Naive thymus-derived CD4-positive, alpha-beta T cell (primary cell): ENCODE measurements around the gene GRIN2A. TPM values are rescaled to one million over a fixed set of nuclear protein-coding genes. Genes with fewer than 3 reads are reported as not detected.

Source experiments
- ATAC-seq: fragments of 150-1000 bp; cut with Tn5 transposase; 2 replicates; pipeline ENCODE4 v1.10.0; 2021; ENCODE audit warnings: mild to moderate bottlenecking, moderate library complexity
- CTCF ChIA-PET: fragments of 350-600 bp; sonication (Branson Sonifier 250); formaldehyde crosslinking; loops from one replicate; lab custom pipeline; 2021; ENCODE audit warnings: antibody characterized with exemption; lab: Charles Lee
- POLR2A ChIA-PET: fragments of 350-600 bp; sonication (Branson Sonifier 250); formaldehyde crosslinking; loops from one replicate; lab custom pipeline; 2021; ENCODE audit warnings: antibody characterized with exemption, inconsistent platforms; lab: Charles Lee
- DNase-seq, 9 donors: peaks; one replicate each; pipeline versions ENCODE4 v3.0.0 to v3.0.0-alpha.2; 2020 to 2022; ENCODE audit warnings: mixed read lengths in 1 of 9
- H3K27ac ChIP-seq: one replicate; pipeline ENCODE4 v1.7.0; 2013; ENCODE audit warnings: mild to moderate bottlenecking, low read depth, low read length, moderate library complexity
- H3K27me3 ChIP-seq, 2 donors: one replicate each; pipeline ENCODE4 v1.7.0; 2013; ENCODE audit warnings: low read length in 2 of 2, mild to moderate bottlenecking in 2 of 2, moderate library complexity in 2 of 2; ENCODE audit not compliant: control insufficient read depth in 2 of 2, insufficient read depth in 2 of 2
- H3K36me3 ChIP-seq, 3 experiments: 1 replicate in 2 of 3; 2 replicates in 1 of 3; pipeline ENCODE4 v1.7.0; 2013; ENCODE audit warnings: low read length in 3 of 3, mild to moderate bottlenecking in 3 of 3, moderate library complexity in 1 of 3; ENCODE audit not compliant: insufficient read depth in 3 of 3, control insufficient read depth in 2 of 3
- H3K4me1 ChIP-seq, 2 donors: one replicate each; pipeline ENCODE4 v1.7.0; 2013; ENCODE audit warnings: low read length in 2 of 2, mild to moderate bottlenecking in 2 of 2, moderate library complexity in 1 of 2; ENCODE audit not compliant: control insufficient read depth in 2 of 2, insufficient read depth in 2 of 2
- H3K4me3 ChIP-seq: 2 replicates; pipeline ENCODE4 v1.7.0; 2013; ENCODE audit warnings: mild to moderate bottlenecking, low read length
- H3K9me3 ChIP-seq, 3 experiments: 1 replicate in 2 of 3; 2 replicates in 1 of 3; pipeline ENCODE4 v1.7.0; 2013; ENCODE audit warnings: low read length in 3 of 3; ENCODE audit not compliant: control insufficient read depth in 2 of 3
- H3K27ac Mint-ChIP-seq, 9 donors: one replicate each; pipeline ENCODE4 v1.8.0; 2020 to 2022; ENCODE audit warnings: mixed read lengths in 9 of 9, mild to moderate bottlenecking in 8 of 9, moderate library complexity in 5 of 9, inconsistent platforms in 2 of 9
- H3K27me3 Mint-ChIP-seq, 5 donors: one replicate each; pipeline ENCODE4 v1.8.0; 2021 to 2022; ENCODE audit warnings: mixed read lengths in 5 of 5, mild to moderate bottlenecking in 1 of 5
- H3K36me3 Mint-ChIP-seq, 5 donors: one replicate each; pipeline ENCODE4 v1.8.0; 2020 to 2022; ENCODE audit warnings: mixed read lengths in 5 of 5, mild to moderate bottlenecking in 3 of 5, inconsistent platforms in 1 of 5
- H3K4me1 Mint-ChIP-seq, 7 donors: one replicate each; pipeline ENCODE4 v1.8.0; 2020 to 2022; ENCODE audit warnings: mixed read lengths in 7 of 7, mild to moderate bottlenecking in 3 of 7, inconsistent platforms in 1 of 7
- H3K4me3 Mint-ChIP-seq, 10 donors: one replicate each; pipeline ENCODE4 v1.8.0; 2020 to 2022; ENCODE audit warnings: mild to moderate bottlenecking in 10 of 10, mixed read lengths in 10 of 10, moderate library complexity in 6 of 10, inconsistent platforms in 2 of 10
- H3K9me3 Mint-ChIP-seq, 11 donors: one replicate each; pipeline ENCODE4 v1.8.0; 2020 to 2022; ENCODE audit warnings: mixed read lengths in 11 of 11, mild to moderate bottlenecking in 4 of 11, inconsistent platforms in 1 of 11, moderate library complexity in 1 of 11
- intact Hi-C, 2 donors: fragments of 100-400 bp; cut with micrococcal nuclease; formaldehyde crosslinking; loops; one replicate each; pipeline ENCODE4 v1.15.1; 2023
- polyA plus RNA-seq, 2 donors: library from polyadenylated mRNA; unstranded; fragments of 300-500 nt; fragmentation: Illumina TruSeq; gene quantifications; one replicate each; pipeline ENCODE4 v1.2.3, GENCODE V29; 2021
- total RNA-seq, 6 experiments: library from RNA in 5 of 6; stranded (reverse) in 5 of 6; gene quantifications; 1 replicate in 5 of 6; 2 replicates in 1 of 6; pipeline ENCODE4 v1.2.3 and lab custom pipeline; 2021 to 2026

GRIN2A gene
- total and polyA plus RNA-seq, 7 experiments from 2014 or later = not detected

- no peaks in the 10 kb centered on the region for H3K9me3 ChIP-seq
- H3K4me3 ChIP-seq = no peak overlapping the region
- Mint-ChIP-seq H3K27me3 (peaks cover 0 to 6% (median 0%) of the 10 kb centered on the region in 5 donors), H3K36me3 (no peaks in the 10 kb centered on the region), H3K27ac (no peak overlapping the region), H3K9me3 (peaks cover 0 to 15% (median 6%) of the 10 kb centered on the region in 11 donors), H3K4me3 (no peak overlapping the region), H3K4me1 (no peaks in the 10 kb centered on the region)
- ChIA-PET POLR2A (no interaction called here), CTCF (no interaction called here)
- no peak overlapping the region for H3K27ac ChIP-seq
- ATAC-seq = no peak
- no peaks in the 10 kb centered on the region for H3K36me3 ChIP-seq
- no peaks in the 10 kb centered on the region for H3K4me1 ChIP-seq
- no peaks in the 10 kb centered on the region for H3K27me3 ChIP-seq
- intact Hi-C loops = no loop called here
- DNase-seq = no peak
Observed at GRCh38 chr16:9798952-9799580, 383.2 kb downstream of the GRIN2A start.

DNA sequence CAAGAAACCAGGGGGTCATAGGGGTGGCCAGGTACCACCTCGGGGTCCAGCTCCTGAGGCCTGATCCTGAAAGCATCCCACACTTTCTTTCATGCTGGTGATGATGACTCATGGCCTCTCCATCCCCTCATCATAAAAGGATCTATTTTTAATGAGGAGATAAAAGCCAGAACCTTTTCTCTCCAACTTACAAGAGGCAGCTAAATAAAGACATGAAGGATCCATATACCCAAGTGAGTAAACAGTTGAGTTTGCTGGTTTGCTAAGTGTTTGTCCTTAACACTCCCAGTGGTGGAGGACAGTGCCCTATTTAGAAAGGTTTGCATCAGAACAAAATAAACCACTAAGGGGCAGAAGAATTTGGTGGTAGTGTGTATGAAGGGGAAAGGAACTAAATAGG, 383.8 kb downstream of the GRIN2A start:
- Histone ChIP-seq H3K27ac (no peak overlapping the region), H3K4me3 (no peak overlapping the region), H3K27me3 (no peaks in the 10 kb centered on the region), H3K4me1 (no peaks in the 10 kb centered on the region), H3K9me3 (no peaks in the 10 kb centered on the region), H3K36me3 (no peaks in the 10 kb centered on the region)
- peaks cover 0 to 6% (median 0%) of the 10 kb centered on the region in 5 donors for H3K27me3 Mint-ChIP-seq
- H3K4me3 Mint-ChIP-seq = no peak overlapping the region
- H3K27ac Mint-ChIP-seq = no peak overlapping the region
- ChIA-PET POLR2A (no interaction called here), CTCF (no interaction called here)
- ATAC-seq (no peak), DNase-seq (no peak)
- H3K4me1 Mint-ChIP-seq = no peaks in the 10 kb centered on the region
- intact Hi-C loops = no loop called here
- H3K9me3 Mint-ChIP-seq = peaks cover 0 to 12% (median 6%) of the 10 kb centered on the region in 11 donors
- H3K36me3 Mint-ChIP-seq = no peaks in the 10 kb centered on the region

DNA sequence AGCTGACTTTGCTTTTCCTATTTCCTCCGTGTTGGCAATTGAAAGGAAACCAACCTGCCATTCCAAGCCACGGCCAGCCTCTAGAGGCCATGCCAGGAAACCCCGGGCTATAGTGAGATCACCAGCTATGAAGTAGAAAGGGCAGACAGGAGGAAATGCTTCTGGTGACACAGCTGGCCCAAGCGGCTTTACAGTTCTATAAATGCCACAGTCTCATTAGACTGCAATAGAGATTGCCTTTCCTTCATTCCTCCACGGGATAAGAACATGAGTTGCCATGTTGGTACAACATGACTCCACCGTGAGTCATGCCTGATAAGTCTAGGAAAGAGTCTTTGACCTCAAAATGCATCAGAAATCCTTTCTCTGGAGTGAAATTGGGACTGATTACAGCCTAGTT, 384.9 kb downstream of the GRIN2A start:
- no peaks in the 10 kb centered on the region for H3K4me1 ChIP-seq
- no peak overlapping the region for H3K27ac ChIP-seq
- no peaks in the 10 kb centered on the region for H3K36me3 ChIP-seq
- no peak for DNase-seq
- H3K27me3 ChIP-seq = no peaks in the 10 kb centered on the region
- peaks cover 0 to 6% (median 0%) of the 10 kb centered on the region in 5 donors for H3K27me3 Mint-ChIP-seq
- no peaks in the 10 kb centered on the region for H3K9me3 ChIP-seq
- H3K9me3 Mint-ChIP-seq = peaks cover 0 to 12% (median 6%) of the 10 kb centered on the region in 11 donors
- intact Hi-C loops = no loop called here
- H3K4me3 ChIP-seq = no peak overlapping the region
- POLR2A ChIA-PET = no interaction called here
- H3K36me3 Mint-ChIP-seq = no peaks in the 10 kb centered on the region
- H3K27ac Mint-ChIP-seq = no peak overlapping the region
- no peak for ATAC-seq
- H3K4me3 Mint-ChIP-seq = no peak overlapping the region
- no peaks in the 10 kb centered on the region for H3K4me1 Mint-ChIP-seq
- CTCF ChIA-PET = no interaction called here

DNA sequence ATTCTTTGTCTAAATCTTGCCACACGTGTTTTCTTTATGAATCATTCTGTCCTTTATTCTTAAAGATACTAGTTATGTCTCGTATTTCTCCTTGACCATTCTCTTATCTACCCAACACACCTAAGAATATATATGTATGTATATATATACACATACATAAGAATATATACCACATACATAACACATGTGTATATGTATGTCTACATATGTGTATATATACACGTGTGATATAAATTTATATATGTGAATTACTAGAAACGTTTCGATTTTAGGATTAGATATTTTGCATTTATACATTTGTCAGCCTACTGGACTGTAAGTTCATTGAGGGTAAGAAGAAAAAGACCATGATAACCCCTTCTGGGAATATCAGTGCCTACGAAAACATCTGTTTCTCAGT, 388.6 kb downstream of the GRIN2A start:
- intact Hi-C loops = no loop called here
- Mint-ChIP-seq H3K36me3 (no peaks in the 10 kb centered on the region), H3K27me3 (peaks cover 0 to 12% (median 0%) of the 10 kb centered on the region in 5 donors), H3K4me1 (no peaks in the 10 kb centered on the region), H3K27ac (no peak overlapping the region), H3K4me3 (no peak overlapping the region), H3K9me3 (peaks cover 0 to 10% (median 6%) of the 10 kb centered on the region in 11 donors)
- Histone ChIP-seq H3K9me3 (no peaks in the 10 kb centered on the region), H3K4me3 (no peak overlapping the region), H3K4me1 (no peaks in the 10 kb centered on the region), H3K27me3 (no peaks in the 10 kb centered on the region), H3K27ac (no peak overlapping the region), H3K36me3 (no peaks in the 10 kb centered on the region)
- no peak for ATAC-seq
- ChIA-PET CTCF (no interaction called here), POLR2A (no interaction called here)
- no peak for DNase-seq

GRCh38 chr16:9791556-9791955, 390.7 kb downstream of the GRIN2A start:
- Histone ChIP-seq H3K36me3 (no peaks in the 10 kb centered on the region), H3K4me1 (no peaks in the 10 kb centered on the region), H3K4me3 (no peak overlapping the region), H3K9me3 (no peaks in the 10 kb centered on the region), H3K27me3 (no peaks in the 10 kb centered on the region), H3K27ac (no peak overlapping the region)
- Mint-ChIP-seq H3K36me3 (no peaks in the 10 kb centered on the region), H3K4me3 (no peak overlapping the region), H3K4me1 (no peaks in the 10 kb centered on the region), H3K27ac (no peak overlapping the region), H3K27me3 (peaks cover 0 to 7% (median 0%) of the 10 kb centered on the region in 5 donors), H3K9me3 (peaks cover 0 to 10% (median 6%) of the 10 kb centered on the region in 11 donors)
- CTCF ChIA-PET = no interaction called here
- ATAC-seq = no peak
- POLR2A ChIA-PET = no interaction called here
- no peak for DNase-seq
- intact Hi-C loops = no loop called here

- ATAC-seq = no peak
Observed at GRCh38 chr16:9790199-9790598, 392.0 kb downstream of the GRIN2A start.

GRCh38 chr16:9787717-9788116, 394.5 kb downstream of the GRIN2A start:
- peaks cover 0 to 14% (median 3%) of the 10 kb centered on the region in 11 donors for H3K9me3 Mint-ChIP-seq
- H3K4me1 Mint-ChIP-seq = no peaks in the 10 kb centered on the region
- H3K36me3 ChIP-seq = no peaks in the 10 kb centered on the region
- H3K9me3 ChIP-seq = no peaks in the 10 kb centered on the region
- DNase-seq (no peak), ATAC-seq (no peak)
- CTCF ChIA-PET = no interaction called here
- H3K4me1 ChIP-seq = no peaks in the 10 kb centered on the region
- H3K4me3 Mint-ChIP-seq = no peak overlapping the region
- no peaks in the 10 kb centered on the region for H3K27me3 ChIP-seq
- H3K36me3 Mint-ChIP-seq = no peaks in the 10 kb centered on the region
- H3K27ac ChIP-seq = no peak overlapping the region
- H3K27ac Mint-ChIP-seq = no peak overlapping the region
- no peak overlapping the region for H3K4me3 ChIP-seq
- H3K27me3 Mint-ChIP-seq = peaks cover 0 to 7% (median 0%) of the 10 kb centered on the region in 5 donors
- intact Hi-C loops = no loop called here
- POLR2A ChIA-PET = no interaction called here

More at GRCh38 chr16:9790199-9790598, 392.0 kb downstream of the GRIN2A start:
- CTCF ChIA-PET = no interaction called here
- Histone ChIP-seq H3K4me1 (no peaks in the 10 kb centered on the region), H3K4me3 (no peak overlapping the region), H3K9me3 (no peaks in the 10 kb centered on the region), H3K27ac (no peak overlapping the region), H3K36me3 (no peaks in the 10 kb centered on the region), H3K27me3 (no peaks in the 10 kb centered on the region)
- peaks cover 0 to 10% (median 6%) of the 10 kb centered on the region in 11 donors for H3K9me3 Mint-ChIP-seq
- POLR2A ChIA-PET = no interaction called here
- no peak for DNase-seq
- no peak overlapping the region for H3K27ac Mint-ChIP-seq
- H3K4me3 Mint-ChIP-seq = no peak overlapping the region
- H3K36me3 Mint-ChIP-seq = no peaks in the 10 kb centered on the region
- intact Hi-C loops = no loop called here
- peaks cover 0 to 7% (median 0%) of the 10 kb centered on the region in 5 donors for H3K27me3 Mint-ChIP-seq
- H3K4me1 Mint-ChIP-seq = no peaks in the 10 kb centered on the region
